HG02943 (cell line): ENCODE measurements around the gene TPD52L1.

Source experiments
- ATAC-seq: cut with Tn5 transposase; IDR thresholded peaks from one replicate; pipeline ENCODE4 v1.9.1; 2021; ENCODE audit warnings: mild to moderate bottlenecking, low read depth, moderate library complexity; ENCODE audit not compliant: unreplicated experiment

TPD52L1 gene

GRCh38 chr6:125205931-125206330 is 52.4 kb downstream of the TPD52L1 start:
- no peak for ATAC-seq

GRCh38 chr6:125206389-125206788 is 52.8 kb downstream of the TPD52L1 start:
- no peak for ATAC-seq

GRCh38 chr6:125207956-125208355 is 54.4 kb downstream of the TPD52L1 start:
- no peak for ATAC-seq

- no peak for ATAC-seq
These were observed 55.2 kb downstream of the TPD52L1 start for GRCh38 chr6:125208625-125209249.

GRCh38 chr6:125210667-125211066 is 57.1 kb downstream of the TPD52L1 start:
- ATAC-seq, result no peak

GRCh38 chr6:125211352-125211751 is 57.8 kb downstream of the TPD52L1 start:
- ATAC-seq, result no peak

GRCh38 chr6:125212377-125212776 is 58.8 kb downstream of the TPD52L1 start:
- no peak for ATAC-seq

- no peak for ATAC-seq
These were observed 60.4 kb downstream of the TPD52L1 start for GRCh38 chr6:125213939-125214338.

- no peak for ATAC-seq
These were observed 61.8 kb downstream of the TPD52L1 start for GRCh38 chr6:125215252-125215819.

- ATAC-seq, result no peak
These were observed 62.4 kb downstream of the TPD52L1 start for GRCh38 chr6:125216015-125216414.

- no peak for ATAC-seq
These were observed 63.8 kb downstream of the TPD52L1 start for GRCh38 chr6:125217369-125217768.

GRCh38 chr6:125217992-125218391 is 64.4 kb downstream of the TPD52L1 start:
- ATAC-seq, result no peak

- no peak for ATAC-seq
These were observed 65.9 kb downstream of the TPD52L1 start for GRCh38 chr6:125219361-125219895.

- ATAC-seq, result no peak
These were observed 67.1 kb downstream of the TPD52L1 start for GRCh38 chr6:125220712-125221111.

- no peak for ATAC-seq
These were observed 69.2 kb downstream of the TPD52L1 start for GRCh38 chr6:125222531-125223455.

GRCh38 chr6:125224231-125224861 is 70.8 kb downstream of the TPD52L1 start:
- ATAC-seq, result no peak

- ATAC-seq, result no peak
These were observed 73.7 kb downstream of the TPD52L1 start for GRCh38 chr6:125227244-125227643.

- ATAC-seq, result no peak
These were observed 75.5 kb downstream of the TPD52L1 start for GRCh38 chr6:125228981-125229479.

GRCh38 chr6:125230674-125231073 is 77.1 kb downstream of the TPD52L1 start:
- ATAC-seq, result no peak

- ATAC-seq, result no peak
These were observed 77.6 kb downstream of the TPD52L1 start for GRCh38 chr6:125231133-125231532.
